GM12891 (cell line): ENCODE measurements around the gene HLA-DRB5. TPM values are rescaled to one million over a fixed set of nuclear protein-coding genes. Genes with fewer than 3 reads are reported as not detected.
"Not testable (repeated sequence)": the region's sequence is repeated elsewhere in the genome, so short reads cannot be mapped to it uniquely, and the experiment has no call there.

Experiments
- DNase-seq: peaks from one replicate; pipeline ENCODE4 v3.0.0; 2011; ENCODE audit warnings: low spot score; ENCODE audit not compliant: insufficient read length
- FAIRE-seq: peaks from 2 replicates; lab custom pipeline; 2011; peaks lifted over from hg19 to GRCh38; lab: Jason Lieb, UNC
- PAX5 ChIP-seq: IDR thresholded peaks from 2 replicates; pipeline ENCODE4 v1.6.1; 2011; ENCODE audit warnings: low read length, moderate library complexity, mild to moderate bottlenecking; ENCODE audit not compliant: insufficient read depth, severe bottlenecking
- POLR2A ChIP-seq: IDR thresholded peaks from 2 replicates; pipeline ENCODE4 v1.6.1; 2011; ENCODE audit warnings: low read depth, low read length, control low read depth
- POLR2AphosphoS5 ChIP-seq: IDR thresholded peaks from 2 replicates; pipeline ENCODE4 v1.6.1; 2011; ENCODE audit warnings: low read depth, low read length, control low read depth
- POU2F2 ChIP-seq: IDR thresholded peaks from 2 replicates; pipeline ENCODE4 v1.6.1; 2011; ENCODE audit warnings: low read depth, mild to moderate bottlenecking, control low read depth, low read length, moderate library complexity
- SPI1 ChIP-seq: IDR thresholded peaks from 2 replicates; pipeline ENCODE4 v1.6.1; 2011; ENCODE audit warnings: low read depth, low read length, control low read depth
- TAF1 ChIP-seq: IDR thresholded peaks from 2 replicates; pipeline ENCODE4 v1.6.1; 2011; ENCODE audit warnings: low read depth, low read length, control low read depth
- polyA plus RNA-seq: library from polyadenylated mRNA; unstranded; fragments of >200 nt; gene quantifications from one replicate; pipeline ENCODE4 v1.2.1, GENCODE V29; 2012; ENCODE audit warnings: low read depth, missing spikeins, inconsistent platforms; ENCODE audit not compliant: missing spikeins

HLA-DRB5 gene
- polyA plus RNA-seq: 643 TPM

DNA sequence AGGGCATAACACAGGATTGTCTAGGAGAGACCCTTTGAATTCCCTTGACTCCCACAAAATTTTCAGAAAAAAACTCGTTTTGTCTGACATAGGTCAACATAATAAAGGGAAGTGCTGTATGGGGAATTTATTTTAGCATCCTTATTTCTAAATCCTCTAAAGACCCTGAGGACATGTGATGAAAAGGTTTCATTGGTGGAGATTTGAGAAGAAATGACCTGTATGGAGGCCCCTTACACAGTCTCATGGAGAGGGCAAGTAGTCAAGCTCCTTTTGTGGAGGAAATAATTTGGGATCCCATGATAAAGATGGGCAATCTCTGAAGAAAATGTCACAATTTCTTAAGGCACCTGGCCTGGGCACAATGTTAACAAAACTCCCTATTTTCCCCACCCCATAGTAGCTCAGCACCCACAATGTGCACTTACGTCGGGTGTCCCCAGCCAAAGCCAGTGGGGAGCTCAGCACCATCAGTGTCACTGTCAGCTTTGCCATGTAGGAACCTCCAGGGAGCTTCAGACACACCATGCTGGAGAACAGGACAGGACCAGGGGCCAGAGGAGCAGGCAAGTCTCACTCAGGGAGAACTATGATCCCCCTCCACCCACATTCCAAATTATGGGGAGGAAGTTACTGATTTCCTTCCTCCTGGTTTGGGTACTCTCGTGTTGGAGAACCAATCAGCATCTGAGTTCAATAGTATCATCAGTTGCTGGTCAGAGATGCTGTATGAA lies at the start of gene HLA-DRB5:
TSS of gene HLA-DRB5 (minus strand) at position 591 of the 734 bp plus-strand sequence. CDS start at position 528, 63 bp downstream.
- FAIRE-seq (no peak), DNase-seq (peak; percentile 1)
- TF ChIP-seq POU2F2: peak; percentile 63; the same call in 1 of the 2 replicates
- TF ChIP-seq PAX5: no peak
- TF ChIP-seq POLR2AphosphoS5: peak; percentile 95
- peak; percentile 96 for TF ChIP-seq POLR2A
- peak; percentile 53 for TF ChIP-seq SPI1
- peak; percentile 89 for TF ChIP-seq TAF1

GRCh38 chr6:32578962-32579361 lies 48.9 kb upstream of the HLA-DRB5 start:
- DNase-seq (no peak), FAIRE-seq (no peak)
- TF ChIP-seq POU2F2: no peak
- peak; percentile 57 for TF ChIP-seq POLR2AphosphoS5
- TF ChIP-seq PAX5: no peak
- TF ChIP-seq SPI1: no peak
- no peak for TF ChIP-seq TAF1
- TF ChIP-seq POLR2A: peak; percentile 24; the same call in 1 of the 2 replicates

DNA sequence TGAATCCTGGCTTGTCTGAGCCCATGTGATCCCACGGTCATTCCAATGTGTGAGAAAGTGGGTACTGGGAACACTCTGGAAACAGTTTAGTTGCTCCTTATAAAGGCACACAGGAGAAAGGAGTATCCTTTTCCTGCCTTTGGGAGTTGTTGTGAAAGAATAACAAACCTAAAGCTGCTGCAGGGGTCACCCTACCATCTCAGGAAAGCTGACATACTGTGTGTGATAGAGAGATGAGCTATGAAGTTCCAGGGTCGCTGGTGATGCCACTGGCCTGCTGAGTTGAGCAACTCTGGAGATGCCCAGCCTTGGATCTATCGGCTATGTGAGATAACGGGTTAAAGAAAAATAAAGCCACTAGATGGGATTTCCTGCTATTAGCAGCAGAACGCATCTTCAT lies 47.4 kb upstream of the HLA-DRB5 start:
- not testable (repeated sequence) for DNase-seq
- TF ChIP-seq POLR2AphosphoS5: peak; percentile 92
- TF ChIP-seq POU2F2: peak; percentile 80; the same call in 1 of the 2 replicates
- peak; percentile 89 for TF ChIP-seq POLR2A
- FAIRE-seq: peak; percentile 56

- FAIRE-seq: peak; percentile 66
- no peak for DNase-seq
- no peak for TF ChIP-seq SPI1
- peak; percentile 92 for TF ChIP-seq POLR2AphosphoS5
- TF ChIP-seq PAX5: no peak
- no peak for TF ChIP-seq POU2F2
- TF ChIP-seq TAF1: no peak
- TF ChIP-seq POLR2A: peak; percentile 88
Measured at GRCh38 chr6:32576250-32576649, 46.2 kb upstream of the HLA-DRB5 start.

- DNase-seq (no peak), FAIRE-seq (no peak)
- TF ChIP-seq POLR2AphosphoS5 (no peak), TAF1 (no peak), PAX5 (no peak), POLR2A (no peak), SPI1 (no peak), POU2F2 (no peak)
Measured at GRCh38 chr6:32570363-32570905, 40.3 kb upstream of the HLA-DRB5 start.

DNA sequence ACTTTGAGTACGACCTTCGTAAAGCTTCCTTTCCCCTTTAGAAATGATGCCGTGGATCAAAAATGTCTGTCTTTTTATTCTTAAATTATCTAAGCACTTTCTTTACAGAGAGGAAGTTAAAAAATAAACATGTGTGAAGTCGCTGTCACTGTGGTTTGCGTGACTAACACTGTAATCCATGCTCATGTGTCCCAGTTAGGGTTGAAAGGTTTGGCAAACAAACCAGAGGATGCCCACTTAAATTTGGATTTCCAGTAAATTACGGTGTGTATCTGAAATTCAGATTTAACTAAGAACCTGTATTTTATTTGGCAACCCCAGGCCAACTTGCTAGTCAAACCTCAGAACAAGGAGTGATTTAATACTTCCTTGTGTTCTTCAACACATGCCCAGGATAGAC lies 38.5 kb upstream of the HLA-DRB5 start:
- FAIRE-seq: no peak
- TF ChIP-seq SPI1 (0 out of 2 replicates have a peak, but pooled peaks have one; percentile 10), TAF1 (no peak), POLR2A (no peak), POU2F2 (no peak), POLR2AphosphoS5 (no peak), PAX5 (no peak)
- no peak for DNase-seq

GRCh38 chr6:32566957-32567356 lies 36.9 kb upstream of the HLA-DRB5 start:
- no peak for FAIRE-seq
- TF ChIP-seq PAX5 (no peak), TAF1 (no peak), SPI1 (no peak), POLR2AphosphoS5 (no peak), POU2F2 (no peak), POLR2A (no peak)

DNA sequence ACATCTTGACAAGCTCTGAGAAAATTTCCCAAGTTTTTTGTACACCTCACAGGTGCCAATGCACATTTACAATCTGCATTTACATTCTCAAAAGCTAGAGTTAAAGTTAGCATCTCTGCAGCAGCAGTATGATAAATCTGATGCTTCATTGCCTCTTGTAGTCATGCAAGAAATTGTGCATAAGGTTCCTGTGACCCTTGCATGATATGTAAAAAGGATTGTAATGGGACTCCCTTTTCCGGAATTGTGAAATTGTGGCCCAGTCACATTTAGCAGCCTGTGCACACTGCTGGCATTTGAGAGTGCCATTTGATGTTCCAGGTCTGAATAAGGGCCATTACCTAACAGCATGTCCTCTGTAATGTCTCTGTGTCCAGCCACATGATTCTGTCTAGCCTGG lies 35.4 kb upstream of the HLA-DRB5 start:
- FAIRE-seq: no peak
- TF ChIP-seq POLR2AphosphoS5 (no peak), SPI1 (no peak), POLR2A (no peak), PAX5 (no peak), POU2F2 (no peak), TAF1 (no peak)
- no peak for DNase-seq

More at GRCh38 chr6:32566957-32567356, 36.9 kb upstream of the HLA-DRB5 start:
- DNase-seq: no peak

DNA sequence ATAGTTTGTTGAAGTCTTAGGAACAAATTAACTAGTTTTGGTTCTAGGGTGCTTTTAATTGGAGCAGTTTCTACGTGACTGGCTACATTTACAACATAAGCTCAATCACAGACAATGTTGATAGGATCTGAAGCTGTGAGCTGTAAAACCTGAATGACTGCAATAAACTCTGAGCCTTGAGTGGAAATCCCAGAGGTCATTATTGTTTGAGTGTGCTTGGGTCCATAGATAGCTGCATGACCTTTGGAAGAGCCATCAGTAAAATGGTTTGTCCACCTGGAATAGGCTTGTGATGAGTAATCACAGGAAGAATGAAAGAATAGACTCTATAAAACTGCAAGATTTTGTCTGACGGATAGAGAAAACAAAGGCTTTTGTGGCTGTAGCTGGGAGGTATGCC lies 32.9 kb upstream of the HLA-DRB5 start:
- TF ChIP-seq PAX5 (no peak), POLR2A (no peak), SPI1 (no peak), TAF1 (no peak), POU2F2 (no peak), POLR2AphosphoS5 (no peak)
- DNase-seq (no peak), FAIRE-seq (no peak)

DNA sequence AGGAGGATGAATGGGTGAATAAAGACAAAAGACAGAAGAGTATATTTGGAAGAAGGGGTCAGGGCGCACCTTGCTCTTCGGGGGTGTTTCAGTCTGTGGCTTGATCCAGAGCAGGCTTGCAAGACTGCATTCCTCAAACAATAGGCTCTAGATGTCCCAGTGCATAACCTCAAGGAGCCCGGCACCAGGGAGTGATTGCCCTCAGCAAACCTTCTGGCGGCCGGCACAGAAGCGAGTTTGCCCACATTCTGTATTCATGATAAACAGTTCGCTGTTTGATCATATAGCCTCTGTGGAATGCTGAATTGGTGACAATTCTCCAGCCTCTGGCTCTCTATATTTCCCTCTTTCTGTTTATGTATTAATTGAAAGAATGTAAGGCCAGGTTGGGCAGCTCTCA lies 29.7 kb upstream of the HLA-DRB5 start:
- TF ChIP-seq POLR2A (no peak), PAX5 (no peak), SPI1 (no peak), POU2F2 (no peak), TAF1 (no peak), POLR2AphosphoS5 (no peak)
- no peak for FAIRE-seq

More for the DNA sequence above, 29.7 kb upstream of the HLA-DRB5 start:
- no peak for DNase-seq
